Lower lobe of right lung (tissue), 2 donors: Measurements from ENCODE around the gene HCN2. TPM values are rescaled to one million over a fixed set of nuclear protein-coding genes. Genes with fewer than 3 reads are reported as not detected.
A peak's percentile ranks its signal among the peaks of the same experiment; 100 is the strongest.

ENCODE experiments used
- ATAC-seq, 2 donors: fragments of 200-7000 bp; cut with Tn5 transposase; one replicate each; pipeline ENCODE4 v1.9.1; 2020 to 2022; ENCODE audit warnings: mild to moderate bottlenecking in 2 of 2, moderate library complexity in 2 of 2
- DNase-seq: peaks from one replicate; pipeline ENCODE4 v3.0.0-alpha.2; 2020
- H3K27ac ChIP-seq: fragments of 200-600 bp; one replicate; pipeline ENCODE4 v1.8.0; 2022
- H3K27me3 ChIP-seq: fragments of 200-600 bp; one replicate; pipeline ENCODE4 v1.8.0; 2022; ENCODE audit warnings: low read depth
- H3K36me3 ChIP-seq: fragments of 200-600 bp; one replicate; pipeline ENCODE4 v1.8.0; 2022; ENCODE audit warnings: mild to moderate bottlenecking
- H3K4me1 ChIP-seq: fragments of 200-600 bp; one replicate; pipeline ENCODE4 v1.8.0; 2022
- H3K4me3 ChIP-seq: fragments of 200-600 bp; one replicate; pipeline ENCODE4 v1.8.0; 2022; ENCODE audit warnings: mild to moderate bottlenecking
- H3K9me3 ChIP-seq: fragments of 200-600 bp; one replicate; pipeline ENCODE4 v1.8.0; 2022
- intact Hi-C: fragments of 100-400 bp; cut with DNase I; formaldehyde crosslinking; loops from one replicate; pipeline ENCODE4 v1.11.0; 2022
- total RNA-seq: library from RNA; stranded (reverse); fragmentation: NEBNext Ultra II Directional; extraction: Animal tissue kit (Norgen Biotek cat#: 25700); gene quantifications from one replicate; pipeline ENCODE4 v1.2.1, GENCODE V29; 2021
- TF ChIP-seq, protein P1 (sequence below): fragments of 200-600 bp; IDR thresholded peaks from one replicate; pipeline ENCODE4 v1.8.0; 2022; ENCODE audit warnings: antibody characterized with exemption, mild to moderate bottlenecking
- donor health status: DM: no; HTN: yes; CAD: no; lungs with severe emphysema.

The HCN2 gene
- total RNA-seq, 1 donor from 2014 or later = 0.24 TPM

DNA sequence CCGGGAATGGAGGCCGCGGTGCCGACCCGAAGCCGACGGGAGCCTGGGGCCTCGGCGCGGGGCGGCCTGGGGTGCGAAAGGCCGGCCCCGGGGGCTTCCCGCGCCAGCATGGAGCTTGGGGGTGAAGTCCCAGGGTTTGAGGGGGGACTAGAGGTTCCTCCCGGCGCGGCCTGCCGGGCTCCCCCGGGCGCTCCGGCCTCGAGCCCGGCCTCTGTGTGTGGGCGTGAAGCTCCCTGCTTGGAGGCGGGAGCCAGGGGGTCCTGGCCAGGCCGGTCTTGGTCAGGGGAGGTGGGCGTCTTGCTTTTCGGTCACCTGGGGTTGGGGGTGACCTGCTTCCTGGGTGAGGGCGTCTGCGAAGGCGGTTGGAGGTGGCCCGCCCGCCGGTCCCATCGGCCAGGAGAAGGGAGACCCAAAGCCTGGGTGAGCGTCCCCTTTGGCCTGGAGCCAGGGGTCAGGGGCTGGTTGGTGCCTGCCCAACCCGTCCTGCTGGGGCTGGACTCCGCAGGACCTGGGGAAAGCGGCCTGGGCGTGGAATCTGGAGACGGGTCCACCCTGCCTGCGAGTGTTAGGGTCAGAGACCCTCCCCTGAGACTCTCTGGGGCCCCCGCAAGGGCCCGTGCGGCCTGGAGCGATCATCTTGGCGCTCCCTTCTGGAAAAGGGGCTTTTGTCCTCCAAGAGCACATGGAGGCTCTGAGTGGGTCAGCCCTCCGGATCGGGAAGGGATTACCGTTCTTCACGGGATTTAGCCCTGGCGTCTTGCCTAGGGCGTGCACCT lies 16.8 kb upstream of the HCN2 start:
- DNase-seq = peak; percentile 72
- Histone ChIP-seq H3K36me3 (peaks cover 5% of the 10 kb centered on the region), H3K9me3 (no peaks in the 10 kb centered on the region), H3K4me1 (peaks cover 58% of the 10 kb centered on the region), H3K4me3 (peak overlapping the region; percentile 96), H3K27ac (peak overlapping the region; percentile 93), H3K27me3 (no peaks in the 10 kb centered on the region)
- ATAC-seq = peak; percentile 26 to 32
- TF ChIP-seq, protein P1, sequence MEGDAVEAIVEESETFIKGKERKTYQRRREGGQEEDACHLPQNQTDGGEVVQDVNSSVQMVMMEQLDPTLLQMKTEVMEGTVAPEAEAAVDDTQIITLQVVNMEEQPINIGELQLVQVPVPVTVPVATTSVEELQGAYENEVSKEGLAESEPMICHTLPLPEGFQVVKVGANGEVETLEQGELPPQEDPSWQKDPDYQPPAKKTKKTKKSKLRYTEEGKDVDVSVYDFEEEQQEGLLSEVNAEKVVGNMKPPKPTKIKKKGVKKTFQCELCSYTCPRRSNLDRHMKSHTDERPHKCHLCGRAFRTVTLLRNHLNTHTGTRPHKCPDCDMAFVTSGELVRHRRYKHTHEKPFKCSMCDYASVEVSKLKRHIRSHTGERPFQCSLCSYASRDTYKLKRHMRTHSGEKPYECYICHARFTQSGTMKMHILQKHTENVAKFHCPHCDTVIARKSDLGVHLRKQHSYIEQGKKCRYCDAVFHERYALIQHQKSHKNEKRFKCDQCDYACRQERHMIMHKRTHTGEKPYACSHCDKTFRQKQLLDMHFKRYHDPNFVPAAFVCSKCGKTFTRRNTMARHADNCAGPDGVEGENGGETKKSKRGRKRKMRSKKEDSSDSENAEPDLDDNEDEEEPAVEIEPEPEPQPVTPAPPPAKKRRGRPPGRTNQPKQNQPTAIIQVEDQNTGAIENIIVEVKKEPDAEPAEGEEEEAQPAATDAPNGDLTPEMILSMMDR = no peak
- intact Hi-C loops = no loop called here

DNA sequence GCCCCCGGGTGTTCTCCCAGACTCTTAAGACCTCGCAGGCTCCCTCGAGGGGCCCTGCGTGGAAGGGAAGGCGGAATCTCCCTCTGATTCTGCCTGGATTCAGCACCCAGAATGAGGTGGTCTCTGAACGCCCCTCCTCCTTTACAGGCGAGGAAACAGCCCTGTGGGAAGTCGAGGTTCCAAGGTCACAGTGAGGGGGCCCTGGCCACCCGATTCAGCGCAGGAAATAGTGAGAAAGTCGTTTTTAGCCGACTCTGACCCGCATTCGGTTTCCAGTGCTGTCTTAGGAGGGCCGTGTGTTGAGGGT lies 16.2 kb upstream of the HCN2 start:
- TF ChIP-seq, protein P1 = no peak
- no peak for DNase-seq
- peak overlapping the region; percentile 96 for H3K4me3 ChIP-seq
- no peak for ATAC-seq
- peaks cover 58% of the 10 kb centered on the region for H3K4me1 ChIP-seq
- H3K36me3 ChIP-seq = peaks cover 11% of the 10 kb centered on the region
- no peaks in the 10 kb centered on the region for H3K9me3 ChIP-seq
- H3K27me3 ChIP-seq = no peaks in the 10 kb centered on the region
- H3K27ac ChIP-seq = peak overlapping the region; percentile 93
- intact Hi-C loops = no loop called here

DNA sequence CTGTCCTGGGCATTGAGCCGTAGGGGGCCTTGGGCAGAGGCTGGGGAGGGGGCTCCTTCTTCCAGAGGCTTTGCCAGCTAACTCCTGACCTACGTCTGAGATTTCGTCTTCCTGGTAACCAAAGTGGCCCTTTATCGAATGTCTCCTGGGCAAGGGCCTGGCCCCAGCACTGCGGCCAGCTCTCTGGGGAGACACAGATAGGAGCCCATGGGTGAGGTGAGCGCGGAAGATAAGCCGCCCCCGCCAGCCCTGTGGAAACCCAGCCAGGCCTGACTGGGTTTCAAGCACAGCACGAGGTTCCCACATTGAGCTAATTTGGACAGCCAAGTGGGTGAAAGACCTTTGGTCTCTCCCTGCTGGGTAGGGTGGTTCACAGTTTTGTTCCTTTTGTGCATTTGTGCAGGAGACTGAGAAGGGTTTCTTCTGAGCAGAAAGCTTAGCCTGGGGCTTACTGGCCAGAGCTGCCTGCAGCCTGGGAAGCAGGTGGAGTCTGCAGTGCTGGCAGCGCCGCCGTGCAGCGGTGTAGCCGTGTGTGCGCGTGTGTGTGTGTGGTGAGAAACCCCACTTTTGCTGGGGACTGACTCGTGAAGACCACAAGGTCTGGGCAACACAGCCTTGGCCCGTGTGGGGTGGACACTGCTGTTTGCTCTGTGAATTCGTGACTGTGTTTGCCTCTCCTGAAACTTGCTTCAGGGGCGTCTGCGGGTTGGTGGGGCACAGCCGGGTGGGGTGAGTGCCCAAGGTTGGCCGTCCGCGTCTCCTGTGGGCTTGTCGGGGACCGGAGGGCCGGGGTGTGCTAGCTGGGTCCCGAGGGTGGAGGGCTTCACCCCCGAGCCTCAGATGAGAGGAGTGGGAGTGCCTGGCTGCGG lies 14.8 kb upstream of the HCN2 start:
- peaks cover 20% of the 10 kb centered on the region for H3K36me3 ChIP-seq
- intact Hi-C loops = no loop called here
- no peak for DNase-seq
- peak overlapping the region; percentile 96 for H3K4me3 ChIP-seq
- TF ChIP-seq, protein P1 = no peak
- no peak overlapping the region for H3K27ac ChIP-seq
- no peaks in the 10 kb centered on the region for H3K27me3 ChIP-seq
- ATAC-seq = no peak
- peaks cover 58% of the 10 kb centered on the region for H3K4me1 ChIP-seq
- no peaks in the 10 kb centered on the region for H3K9me3 ChIP-seq

DNA sequence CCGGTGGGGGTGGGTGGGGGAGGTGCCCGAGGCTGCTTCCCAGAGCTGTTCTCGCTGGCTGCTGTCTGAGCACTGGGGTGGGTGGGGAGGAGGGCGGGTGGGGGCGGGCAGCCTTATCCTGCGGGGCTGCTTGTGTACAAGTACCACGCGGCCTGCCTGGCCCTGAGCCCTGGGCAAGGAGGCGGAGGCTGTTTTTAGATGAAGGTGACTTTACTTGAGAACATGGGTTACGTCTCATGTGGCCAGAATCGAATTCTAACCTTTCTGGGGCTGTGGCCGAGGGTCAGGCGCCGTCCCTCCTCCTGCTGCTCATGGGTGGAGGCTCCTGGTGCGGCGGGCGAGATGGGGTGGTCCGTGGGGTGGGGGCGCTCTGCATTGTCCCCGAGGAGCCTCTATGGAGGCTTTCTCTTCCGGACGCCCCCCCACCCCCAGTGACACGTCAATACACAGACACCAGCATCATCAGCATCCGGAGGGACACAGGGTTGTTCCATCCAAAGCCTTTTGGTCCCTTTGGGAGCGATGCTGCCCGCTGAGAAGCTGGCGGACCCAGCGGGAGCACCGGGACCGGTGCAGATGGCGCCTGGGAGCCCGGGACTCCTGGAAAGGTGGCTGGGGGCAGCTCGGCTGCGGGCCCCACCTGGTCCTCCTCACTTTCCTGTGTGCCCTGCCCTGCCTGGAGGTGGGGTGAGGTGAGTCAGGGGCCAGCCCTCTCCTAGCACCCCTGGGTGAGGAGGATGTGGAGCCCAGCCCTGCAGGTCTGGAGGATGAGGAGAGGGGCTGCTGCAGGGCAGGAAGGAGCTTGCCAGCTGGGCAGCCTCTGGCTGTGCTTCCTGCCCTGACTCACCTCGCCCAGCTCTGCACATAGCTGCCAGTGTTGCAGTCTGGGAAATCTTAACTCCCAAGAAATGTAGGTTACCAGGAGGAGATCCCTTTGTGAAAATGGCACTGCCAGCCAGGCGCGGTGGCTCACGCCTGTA lies 13.9 kb upstream of the HCN2 start:
- H3K4me1 ChIP-seq = peaks cover 57% of the 10 kb centered on the region
- H3K9me3 ChIP-seq = no peaks in the 10 kb centered on the region
- peak overlapping the region; percentile 96 for H3K4me3 ChIP-seq
- no peak for ATAC-seq
- intact Hi-C loops = no loop called here
- H3K27me3 ChIP-seq = no peaks in the 10 kb centered on the region
- TF ChIP-seq, protein P1 = no peak
- DNase-seq = no peak
- peaks cover 29% of the 10 kb centered on the region for H3K36me3 ChIP-seq
- no peak overlapping the region for H3K27ac ChIP-seq
